RWPE1 (cell line): ENCODE data around the gene NFAM1.

Source experiments
- CTCF ChIA-PET: fragments of 350-600 bp; sonication (Branson Sonifier 250); formaldehyde crosslinking; extraction: SDS; loops from one replicate; lab custom pipeline; 2021; lab: Yijun Ruan, JAX
- POLR2A ChIA-PET: fragments of 400-600 bp; formaldehyde crosslinking; extraction: SDS; loops from one replicate; lab custom pipeline; 2020; ENCODE audit warnings: antibody characterized with exemption; ENCODE audit not compliant: low non-redundant PET; lab: Yijun Ruan, JAX
- DNase-seq: peaks from one replicate; pipeline ENCODE4 v3.0.0; 2012; ENCODE audit warnings: low spot score
- H3K27ac ChIP-seq: fragments of 450-650 bp; 2 replicates; pipeline ENCODE4 v1.5.1; 2017
- CTCF ChIP-seq: fragments of 450-650 bp; conservative IDR thresholded peaks from 2 replicates; pipeline ENCODE4 v1.5.1; 2017; ENCODE audit warnings: low read depth, mild to moderate bottlenecking

The NFAM1 gene

GRCh38 chr22:42432020-42432596 lies at the start of gene NFAM1:
NFAM1 (minus strand) TSS chr22:42432403; CDS start chr22:42432357, 46 bp downstream.
- no peak for TF ChIP-seq CTCF
- ChIA-PET POLR2A (no interaction called here), CTCF (no interaction called here)
- DNase-seq: no peak
- H3K27ac ChIP-seq: peak within 1 kb of the TSS; percentile 96

- CTCF ChIA-PET: interaction anchor here (0.6 kb wide), 1 partner anchor 299 kb away, joined by 4 read pairs; no protein-coding TSS in a partner anchor
- no peak overlapping the region for H3K27ac ChIP-seq
- TF ChIP-seq CTCF: no peak
- POLR2A ChIA-PET: no interaction called here
- no peak for DNase-seq
These were observed 42.9 kb upstream of the NFAM1 start for GRCh38 chr22:42475122-42475521.

- peak; percentile 44 for DNase-seq
- TF ChIP-seq CTCF: peak; percentile 77
- no peak overlapping the region for H3K27ac ChIP-seq
- CTCF ChIA-PET: interaction anchor here (0.6 to 0.7 kb wide), 3 partner anchors 17 to 484 kb away, joined by 3 to 6 read pairs (median 3); no protein-coding TSS in a partner anchor
- POLR2A ChIA-PET: no interaction called here
These were observed 41.4 kb upstream of the NFAM1 start for GRCh38 chr22:42473484-42474193.

- H3K27ac ChIP-seq: no peak overlapping the region
- no peak for TF ChIP-seq CTCF
- ChIA-PET POLR2A (no interaction called here), CTCF (interaction anchor here (0.7 kb wide), 1 partner anchor 190 kb away, joined by 3 read pairs; no protein-coding TSS in a partner anchor)
- DNase-seq: no peak
These were observed 40.5 kb upstream of the NFAM1 start for GRCh38 chr22:42472671-42473070.

GRCh38 chr22:42471441-42471840 lies 39.2 kb upstream of the NFAM1 start:
- no peak for TF ChIP-seq CTCF
- POLR2A ChIA-PET: no interaction called here
- no peak overlapping the region for H3K27ac ChIP-seq
- no peak for DNase-seq
- CTCF ChIA-PET: no interaction called here

GRCh38 chr22:42470366-42471082 lies 38.3 kb upstream of the NFAM1 start:
- no peak for TF ChIP-seq CTCF
- H3K27ac ChIP-seq: no peak overlapping the region
- ChIA-PET POLR2A (interaction anchor here (0.7 kb wide), 1 partner anchor 18 kb away, joined by 4 read pairs; no protein-coding TSS in a partner anchor), CTCF (interaction anchor here (0.9 kb wide), 1 partner anchor 27 kb away, joined by 4 read pairs; no protein-coding TSS in a partner anchor)
- no peak for DNase-seq
